Sigmoid colon (tissue), 7 donors: Measurements from ENCODE around the gene POLN. TPM values are rescaled to one million over a fixed set of nuclear protein-coding genes. Genes with fewer than 3 reads are reported as not detected.
A peak's percentile ranks its signal among the peaks of the same experiment; 100 is the strongest.

Source experiments
- DNase-seq: peaks from one replicate; pipeline ENCODE4 v3.0.0-alpha.2; 2019
- H3K27ac ChIP-seq, 4 donors: fragments of 200-600 bp; sonication (generic); one replicate each; pipeline ENCODE4 v1.5.1; 2016 to 2019; ENCODE audit warnings: mild to moderate bottlenecking in 1 of 4
- H3K27me3 ChIP-seq, 3 donors: fragments of 200-600 bp; sonication (generic); one replicate each; pipeline ENCODE4 v1.5.1; 2019; ENCODE audit warnings: mild to moderate bottlenecking in 1 of 3
- H3K36me3 ChIP-seq, 4 donors: fragments of 200-600 bp; sonication (generic); one replicate each; pipeline ENCODE4 v1.5.1; 2016 to 2019
- H3K4me1 ChIP-seq, 4 donors: fragments of 200-600 bp; sonication (generic); one replicate each; pipeline ENCODE4 v1.5.1; 2017 to 2019
- H3K4me3 ChIP-seq, 4 donors: fragments of 200-600 bp; sonication (generic); one replicate each; pipeline ENCODE4 v1.5.1; 2017 to 2019; ENCODE audit warnings: mild to moderate bottlenecking in 2 of 4, moderate library complexity in 1 of 4
- H3K9me3 ChIP-seq, 4 donors: fragments of 200-600 bp in 3 of 4; sonication (generic) in 3 of 4; one replicate each; pipeline versions ENCODE4 v1.5.1 to v1.6.1; 2013 to 2019
- CTCF ChIP-seq, 4 experiments: fragments of 450-650 bp in 3 of 4; fragments of 200-600 bp in 1 of 4; IDR thresholded peaks; one replicate each; pipeline ENCODE4 v1.5.1; 2016 to 2019; ENCODE audit warnings: antibody characterized with exemption in 4 of 4, mild to moderate bottlenecking in 3 of 4, moderate library complexity in 2 of 4
- EP300 ChIP-seq, 4 donors: sonication (generic); formaldehyde crosslinking; IDR thresholded peaks; one replicate each; pipeline ENCODE4 v1.6.1; 2017; ENCODE audit warnings: antibody characterized with exemption in 4 of 4
- POLR2A ChIP-seq, 2 donors: fragments of 450-650 bp; IDR thresholded peaks; one replicate each; pipeline ENCODE4 v1.6.1; 2016; ENCODE audit warnings: antibody characterized with exemption in 2 of 2, mild to moderate bottlenecking in 2 of 2, moderate library complexity in 2 of 2
- POLR2AphosphoS5 ChIP-seq, 4 donors: sonication (generic); formaldehyde crosslinking; IDR thresholded peaks; one replicate each; pipeline ENCODE4 v1.6.1; 2017; ENCODE audit warnings: antibody characterized with exemption in 4 of 4
- WGBS, 2 donors: extraction: QIAGEN DNeasy Blood & Tissue Kit; methylation state at CpG; one replicate each; pipeline ENCODE4 v1.1.7; 2013; 5-methylcytosine and 5-hydroxymethylcytosine counted together
- intact Hi-C: fragments of 100-400 bp; cut with DNase I; formaldehyde crosslinking; loops from one replicate; pipeline ENCODE4 v1.15.1; 2023
- polyA plus RNA-seq, 3 donors: library from polyadenylated mRNA; stranded (reverse); fragments of 200-250 nt; gene quantifications; one replicate each; pipeline ENCODE4 v1.2.3, GENCODE V29; 2013
- total RNA-seq, 4 donors: library from RNA; depleted of rRNA; stranded (reverse); fragments of >200 nt; gene quantifications; one replicate each; pipeline ENCODE4 v1.1.0, GENCODE V29; 2016
- donor health status: healthy with polysubstance abuse.
- donor health status: Bipolar disorder and iron deficiency.
- donor health status: healthy.

POLN gene
- total and polyA plus RNA-seq, 7 donors, result 0.60 to 9.4 (median 2.0) TPM; not detected in 1

DNA sequence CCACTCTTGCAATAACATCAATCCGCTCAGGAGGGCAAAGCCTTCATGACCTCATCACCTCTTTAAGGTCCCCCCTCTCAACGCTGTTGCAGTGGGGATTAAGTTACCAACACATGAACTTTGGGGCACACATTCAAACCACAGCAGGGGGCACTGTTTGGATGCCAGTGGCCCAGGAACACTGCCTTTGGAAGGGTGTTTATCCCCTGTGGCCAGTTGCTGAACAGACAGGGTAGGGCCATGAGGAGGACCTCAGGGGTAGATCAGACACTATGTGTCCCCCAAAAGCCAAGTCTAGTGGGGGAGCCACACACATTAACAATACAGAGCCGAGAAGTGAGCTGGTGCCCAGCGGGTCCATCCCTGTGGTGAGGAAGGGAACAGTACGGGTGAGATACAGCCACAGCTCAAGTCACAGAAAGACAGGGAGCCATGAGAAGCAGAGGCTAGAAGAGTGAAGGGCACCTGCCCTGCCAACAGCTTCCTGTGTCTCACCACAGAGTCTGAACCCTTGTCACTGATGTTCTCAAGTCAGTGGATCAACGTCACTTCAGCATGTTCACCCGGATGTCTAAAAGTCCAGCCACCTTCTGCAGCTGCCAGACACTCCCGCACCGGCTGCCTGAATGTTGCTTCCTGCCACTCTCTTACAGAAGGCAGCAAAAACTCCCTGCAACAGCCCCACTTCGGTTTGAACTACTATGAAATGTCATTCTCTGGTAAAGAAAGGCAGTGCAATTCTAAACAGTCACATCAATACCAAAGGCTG is 39.8 kb upstream of the POLN start:
- TF ChIP-seq EP300 (IDR thresholded peaks at IDR 0.05), result no peak
- TF ChIP-seq POLR2AphosphoS5 (IDR thresholded peaks at IDR 0.05), result no peak
- no peak for TF ChIP-seq CTCF (IDR thresholded peaks at IDR 0.05)
- no peak for TF ChIP-seq POLR2A (IDR thresholded peaks at IDR 0.05)

DNA sequence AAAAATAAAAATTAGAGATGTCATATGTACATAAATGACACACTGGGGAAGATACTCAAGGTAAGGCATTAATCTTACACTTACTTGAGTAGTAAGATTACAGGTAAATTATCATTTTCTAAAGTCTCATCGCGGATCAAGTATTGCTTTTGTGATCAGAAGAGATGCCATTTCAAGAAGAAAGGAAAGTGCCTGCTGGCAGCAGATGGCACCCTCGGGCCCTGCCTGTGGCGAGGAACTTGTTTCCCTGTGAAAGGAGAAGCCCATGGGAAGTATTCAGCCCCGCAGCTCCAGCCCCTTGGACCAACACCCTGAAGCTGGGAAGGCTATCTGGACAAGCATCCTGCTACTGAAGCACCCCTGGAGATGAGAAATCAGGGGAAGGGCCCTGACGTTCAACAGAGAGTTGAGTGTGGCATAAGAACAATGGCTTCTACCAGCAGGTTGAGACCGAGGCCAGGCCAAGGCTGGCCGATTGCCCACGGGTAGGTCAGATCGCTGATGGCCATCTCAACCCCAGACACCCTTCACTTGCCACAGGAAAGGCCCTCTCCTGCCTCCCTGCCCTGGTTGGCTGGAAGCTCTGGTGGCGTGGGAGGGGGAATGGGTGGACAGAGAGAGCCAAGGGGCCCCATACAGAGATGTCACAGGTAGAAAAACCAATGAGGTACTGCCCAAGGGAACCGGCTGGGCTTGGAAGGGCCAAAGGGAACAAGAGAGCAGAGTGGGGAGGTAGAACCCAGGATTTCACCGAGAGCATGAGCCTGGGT is 38.8 kb upstream of the POLN start:
- Histone ChIP-seq H3K4me3 (no peak overlapping the region), H3K36me3 (no peaks in the 10 kb centered on the region), H3K9me3 (no peaks in the 10 kb centered on the region), H3K27me3 (no peaks in the 10 kb centered on the region), H3K27ac (no peak overlapping the region), H3K4me1 (no peaks in the 10 kb centered on the region)
- TF ChIP-seq POLR2AphosphoS5 (IDR thresholded peaks at IDR 0.05) (no peak), EP300 (IDR thresholded peaks at IDR 0.05) (no peak), POLR2A (IDR thresholded peaks at IDR 0.05) (no peak), CTCF (IDR thresholded peaks at IDR 0.05) (no peak)
- 74 to 89% methylated on average over 13 of the region's 13 CpGs for WGBS, 2 donors
- no peak for DNase-seq
- intact Hi-C loops, result no loop called here

More for the DNA sequence above, 39.8 kb upstream of the POLN start:
- 46 to 67% methylated on average over 10 of the region's 10 CpGs for WGBS, 2 donors
- Histone ChIP-seq H3K27ac (no peak overlapping the region), H3K4me1 (no peaks in the 10 kb centered on the region), H3K36me3 (no peaks in the 10 kb centered on the region), H3K9me3 (no peaks in the 10 kb centered on the region), H3K4me3 (no peak overlapping the region), H3K27me3 (no peaks in the 10 kb centered on the region)
- intact Hi-C loops, result no loop called here
- DNase-seq, result no peak

GRCh38 chr4:2277956-2278355 is 36.0 kb upstream of the POLN start:
- DNase-seq, result no peak
- intact Hi-C loops, result no loop called here
- 95 to 97% methylated on average over 9 of the region's 9 CpGs for WGBS, 2 donors
- Histone ChIP-seq H3K4me1 (no peaks in the 10 kb centered on the region), H3K27me3 (no peaks in the 10 kb centered on the region), H3K36me3 (no peaks in the 10 kb centered on the region), H3K4me3 (no peak overlapping the region), H3K27ac (no peak overlapping the region), H3K9me3 (no peaks in the 10 kb centered on the region)
- no peak for TF ChIP-seq POLR2A (IDR thresholded peaks at IDR 0.05)
- TF ChIP-seq CTCF (IDR thresholded peaks at IDR 0.05), result no peak
- no peak for TF ChIP-seq EP300 (IDR thresholded peaks at IDR 0.05)
- TF ChIP-seq POLR2AphosphoS5 (IDR thresholded peaks at IDR 0.05), result no peak

- DNase-seq, result peak; percentile 50
- Histone ChIP-seq H3K4me3 (no peak overlapping the region), H3K27me3 (no peaks in the 10 kb centered on the region), H3K4me1 (no peaks in the 10 kb centered on the region), H3K9me3 (no peaks in the 10 kb centered on the region), H3K36me3 (no peaks in the 10 kb centered on the region), H3K27ac (no peak overlapping the region)
- TF ChIP-seq CTCF (IDR thresholded peaks at IDR 0.05) (no peak), POLR2AphosphoS5 (IDR thresholded peaks at IDR 0.05) (no peak), EP300 (IDR thresholded peaks at IDR 0.05) (no peak), POLR2A (IDR thresholded peaks at IDR 0.05) (no peak)
- intact Hi-C loops, result no loop called here
- 93 to 95% methylated on average over 30 of the region's 30 CpGs for whole genome bisulfite sequencing, 2 donors
Measured at GRCh38 chr4:2276581-2277325, 34.8 kb upstream of the POLN start.
